K562 (cell line): ENCODE measurements around the gene BRSK1. TPM values are rescaled to one million over a fixed set of nuclear protein-coding genes. Genes with fewer than 3 reads are reported as not detected.

Experiments used
- FOXJ3 ChIP-seq: sonication (generic); formaldehyde crosslinking; IDR thresholded peaks from 2 replicates; pipeline ENCODE4 v1.4.0; 2020; ENCODE audit warnings: mild to moderate bottlenecking, missing genetic modification reagents
- HDAC1 ChIP-seq, 2 experiments: fragments of 450-650 bp; IDR thresholded peaks; 2 replicates each; pipeline ENCODE4 v1.6.1; 2016 to 2017; ENCODE audit warnings: inconsistent platforms in 1 of 2, mild to moderate bottlenecking in 1 of 2, moderate library complexity in 1 of 2
- HMG20B ChIP-seq: fragments of 250-450 bp; sonication (Bioruptor Pico); IDR thresholded peaks from 2 replicates; pipeline ENCODE4 v1.5.0; 2021; ENCODE audit warnings: mild to moderate bottlenecking
- HNRNPK ChIP-seq: fragments of 200-400 bp; formaldehyde crosslinking; IDR thresholded peaks from one replicate; pipeline ENCODE4 v1.6.1; 2018; ENCODE audit warnings: mild to moderate bottlenecking, low read depth, low read length; ENCODE audit not compliant: poor library complexity, severe bottlenecking
- JUN ChIP-seq, 2 experiments: sonication (generic) in 1 of 2; formaldehyde crosslinking in 1 of 2; IDR thresholded peaks; 2 replicates each; pipeline versions ENCODE4 v1.6.1 to v1.8.0; 2012 to 2022; ENCODE audit warnings: borderline replicate concordance in 2 of 2, mild to moderate bottlenecking in 2 of 2, improper control_type of control experiment in 1 of 2, low read depth in 1 of 2, low read length in 1 of 2, missing genetic modification reagents in 1 of 2
- KAT8 ChIP-seq: fragments of 450-650 bp; IDR thresholded peaks from 2 replicates; pipeline ENCODE4 v1.6.1; 2016; ENCODE audit warnings: low read depth, mild to moderate bottlenecking
- KDM4B ChIP-seq, 2 experiments: fragments of 450-650 bp in 1 of 2; sonication (generic) in 1 of 2; IDR thresholded peaks; 2 replicates each; pipeline ENCODE4 v1.6.1; 2016 to 2017; ENCODE audit warnings: borderline replicate concordance in 2 of 2, antibody characterized with exemption in 1 of 2, low read depth in 1 of 2, mild to moderate bottlenecking in 1 of 2
- NUFIP1 ChIP-seq: fragments of 450-650 bp; IDR thresholded peaks from 2 replicates; pipeline ENCODE4 v1.6.1; 2018; ENCODE audit not compliant: partially characterized antibody
- POLR2B ChIP-seq: fragments of 450-650 bp; IDR thresholded peaks from 2 replicates; pipeline ENCODE4 v1.6.1; 2018; ENCODE audit warnings: low read depth; ENCODE audit not compliant: partially characterized antibody
- SMAD4 ChIP-seq: fragments of 250-450 bp; sonication (Bioruptor Pico); conservative IDR thresholded peaks from 2 replicates; pipeline ENCODE4 v1.8.0; 2021; ENCODE audit warnings: inconsistent platforms, mild to moderate bottlenecking, moderate library complexity
- ZBTB17 ChIP-seq: fragments of 450-650 bp; formaldehyde crosslinking; IDR thresholded peaks from 2 replicates; pipeline ENCODE4 v1.4.0; 2020; ENCODE audit warnings: mild to moderate bottlenecking
- ZFP36 ChIP-seq: fragments of 150-350 bp; IDR thresholded peaks from 2 replicates; pipeline ENCODE4 v1.6.1; 2018; ENCODE audit warnings: low read length, low read depth; ENCODE audit not compliant: partially characterized antibody
- ZNF551 ChIP-seq: fragments of 250-450 bp; sonication (Bioruptor Pico); IDR thresholded peaks from 2 replicates; pipeline ENCODE4 v1.5.0; 2021; ENCODE audit warnings: mild to moderate bottlenecking, moderate library complexity
- ZNF57 ChIP-seq: fragments of 450-650 bp; formaldehyde crosslinking; IDR thresholded peaks from 2 replicates; pipeline ENCODE4 v1.4.0; 2020; ENCODE audit warnings: mild to moderate bottlenecking, moderate library complexity
- ZZZ3 ChIP-seq: fragments of 450-650 bp; IDR thresholded peaks from 2 replicates; pipeline ENCODE4 v1.6.1; 2016; ENCODE audit warnings: antibody characterized with exemption, mild to moderate bottlenecking, moderate library complexity
- polyA plus RNA-seq, 8 experiments: library from polyadenylated mRNA; depleted of rRNA in 4 of 8; stranded (reverse) in 5 of 8; unstranded in 3 of 8; fragments of >200 nt; fragmentation: Nextera tagmentation in 2 of 8; fragmentation: Illumina TruSeq in 1 of 8; extraction: Ambion mirVana in 2 of 8; extraction: Trizol in 1 of 8; gene quantifications; 2 replicates each; pipeline versions ENCODE4 v1.2.1 to v1.2.3, GENCODE V29; 2011 to 2014; ENCODE audit warnings: inconsistent platforms in 1 of 8, missing spikeins in 1 of 8
- total RNA-seq, 7 experiments: library from RNA; depleted of rRNA in 6 of 7; stranded (reverse); fragments of >200 nt in 6 of 7; fragmentation: Illumina TruSeq in 2 of 7; extraction: Trizol in 2 of 7; gene quantifications; 2 replicates each; pipeline versions ENCODE4 v1.2.1 to v1.2.3, GENCODE V29; 2011 to 2021; ENCODE audit warnings: low replicate concordance in 1 of 7
- TF ChIP-seq, protein P1 (sequence below): fragments of 250-450 bp; sonication (Bioruptor Pico); IDR thresholded peaks from 2 replicates; pipeline ENCODE4 v1.8.0; 2021; ENCODE audit warnings: moderate library complexity, mild to moderate bottlenecking, inconsistent platforms
- TF ChIP-seq, protein P2 (sequence below): fragments of 450-650 bp; IDR thresholded peaks from 2 replicates; pipeline ENCODE4 v1.6.1; 2016; ENCODE audit warnings: low read depth, mild to moderate bottlenecking, moderate library complexity
- TF ChIP-seq, protein P3 (sequence below): sonication (generic); IDR thresholded peaks from 2 replicates; pipeline ENCODE4 v1.6.1; 2016
- TF ChIP-seq, protein P4 (sequence below): fragments of 200-800 bp; sonication (Bioruptor generic); IDR thresholded peaks from 2 replicates; pipeline ENCODE4 v1.6.1; 2017; ENCODE audit warnings: missing genetic modification characterization, missing compliant biosample characterization
- TF ChIP-seq, protein P5 (sequence below): fragments of 250-450 bp; sonication (Bioruptor Pico); IDR thresholded peaks from 2 replicates; pipeline ENCODE4 v1.5.0; 2022; ENCODE audit warnings: mild to moderate bottlenecking

BRSK1 gene
- total and polyA plus RNA-seq, 9 of the 15 experiments (the other 6 are each of a cell fraction or from before 2014, with no cell fraction given), result 1.7 to 9.3 (median 3.8) TPM; not detected in 2

DNA sequence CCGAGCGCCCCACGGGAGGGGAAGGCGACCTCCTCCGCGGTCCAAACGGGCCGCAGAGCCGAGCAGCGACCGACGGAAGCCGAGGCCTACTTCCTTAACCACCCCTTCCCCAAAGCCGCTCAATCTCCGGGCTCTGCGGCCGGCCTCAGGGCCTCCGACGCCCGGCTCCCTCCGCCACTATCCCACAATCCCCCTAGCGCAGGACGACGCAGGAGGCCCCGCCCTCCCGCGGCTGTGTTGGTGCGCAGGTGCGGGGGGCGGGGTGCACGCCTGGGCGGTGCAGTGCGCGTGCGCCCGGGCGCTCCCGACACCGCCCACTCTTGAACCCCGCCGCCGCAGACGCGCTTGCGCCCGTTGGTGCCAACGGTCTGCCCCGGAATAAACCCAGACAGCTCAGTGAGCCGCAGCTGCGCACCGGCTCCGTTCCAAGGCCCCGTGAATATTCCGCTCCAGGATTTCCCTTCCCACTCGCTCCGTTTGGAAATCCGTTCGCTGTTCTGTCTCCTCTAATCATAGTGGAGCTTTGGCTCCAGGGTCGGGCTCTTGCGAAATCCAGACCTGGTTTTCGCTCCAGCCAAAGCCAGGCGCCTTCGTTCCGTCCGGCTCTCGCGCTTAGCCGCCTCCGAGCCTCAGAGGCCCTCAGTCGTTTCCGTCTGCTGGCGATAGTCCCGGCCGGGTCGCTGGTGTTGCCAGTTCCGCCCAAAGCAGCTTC lies 24.8 kb upstream of the BRSK1 start, which contains the start of gene PPP6R1 (continued):
- TF ChIP-seq, protein P1, sequence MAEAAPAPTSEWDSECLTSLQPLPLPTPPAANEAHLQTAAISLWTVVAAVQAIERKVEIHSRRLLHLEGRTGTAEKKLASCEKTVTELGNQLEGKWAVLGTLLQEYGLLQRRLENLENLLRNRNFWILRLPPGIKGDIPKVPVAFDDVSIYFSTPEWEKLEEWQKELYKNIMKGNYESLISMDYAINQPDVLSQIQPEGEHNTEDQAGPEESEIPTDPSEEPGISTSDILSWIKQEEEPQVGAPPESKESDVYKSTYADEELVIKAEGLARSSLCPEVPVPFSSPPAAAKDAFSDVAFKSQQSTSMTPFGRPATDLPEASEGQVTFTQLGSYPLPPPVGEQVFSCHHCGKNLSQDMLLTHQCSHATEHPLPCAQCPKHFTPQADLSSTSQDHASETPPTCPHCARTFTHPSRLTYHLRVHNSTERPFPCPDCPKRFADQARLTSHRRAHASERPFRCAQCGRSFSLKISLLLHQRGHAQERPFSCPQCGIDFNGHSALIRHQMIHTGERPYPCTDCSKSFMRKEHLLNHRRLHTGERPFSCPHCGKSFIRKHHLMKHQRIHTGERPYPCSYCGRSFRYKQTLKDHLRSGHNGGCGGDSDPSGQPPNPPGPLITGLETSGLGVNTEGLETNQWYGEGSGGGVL (CRISPR knock-in tag), result no peak
- TF ChIP-seq, protein P2, sequence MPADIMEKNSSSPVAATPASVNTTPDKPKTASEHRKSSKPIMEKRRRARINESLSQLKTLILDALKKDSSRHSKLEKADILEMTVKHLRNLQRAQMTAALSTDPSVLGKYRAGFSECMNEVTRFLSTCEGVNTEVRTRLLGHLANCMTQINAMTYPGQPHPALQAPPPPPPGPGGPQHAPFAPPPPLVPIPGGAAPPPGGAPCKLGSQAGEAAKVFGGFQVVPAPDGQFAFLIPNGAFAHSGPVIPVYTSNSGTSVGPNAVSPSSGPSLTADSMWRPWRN, result no peak
- TF ChIP-seq ZBTB17 (no peak), HNRNPK (no peak), ZZZ3 (no peak), ZNF57 (CRISPR knock-in tag) (no peak), KDM4B (IDR thresholded peaks at IDR 0.05; ENCODE audit: borderline replicate concordance in 2 of 2, low read depth in 1 of 2) (peak in 1 of 2 experiments; percentile 88; a peak in 2 of 4 replicates), KAT8 (no peak), HDAC1 (IDR thresholded peaks at IDR 0.05) (peak in 1 of 2 experiments; percentile 78; a peak in 2 of 4 replicates), ZFP36 (peak; percentile 3), ZNF551 (CRISPR knock-in tag) (no peak), FOXJ3 (CRISPR knock-in tag) (no peak), SMAD4 (CRISPR knock-in tag) (peak; percentile 100), POLR2B (peak; percentile 82), NUFIP1 (peak; percentile 97), JUN (IDR thresholded peaks at IDR 0.05; ENCODE audit: borderline replicate concordance, low read depth, low read length) (peak; percentile 76; the same call in 1 of the 2 replicates), JUN (CRISPR knock-in tag; IDR thresholded peaks at IDR 0.05; ENCODE audit: borderline replicate concordance) (0 out of 2 replicates have a peak, but pooled peaks have one; percentile 74), HMG20B (CRISPR knock-in tag) (no peak)
- TF ChIP-seq, protein P3, sequence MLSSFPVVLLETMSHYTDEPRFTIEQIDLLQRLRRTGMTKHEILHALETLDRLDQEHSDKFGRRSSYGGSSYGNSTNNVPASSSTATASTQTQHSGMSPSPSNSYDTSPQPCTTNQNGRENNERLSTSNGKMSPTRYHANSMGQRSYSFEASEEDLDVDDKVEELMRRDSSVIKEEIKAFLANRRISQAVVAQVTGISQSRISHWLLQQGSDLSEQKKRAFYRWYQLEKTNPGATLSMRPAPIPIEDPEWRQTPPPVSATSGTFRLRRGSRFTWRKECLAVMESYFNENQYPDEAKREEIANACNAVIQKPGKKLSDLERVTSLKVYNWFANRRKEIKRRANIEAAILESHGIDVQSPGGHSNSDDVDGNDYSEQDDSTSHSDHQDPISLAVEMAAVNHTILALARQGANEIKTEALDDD, result peak; percentile 45; the same call in 1 of the 2 replicates
- TF ChIP-seq, protein P4, sequence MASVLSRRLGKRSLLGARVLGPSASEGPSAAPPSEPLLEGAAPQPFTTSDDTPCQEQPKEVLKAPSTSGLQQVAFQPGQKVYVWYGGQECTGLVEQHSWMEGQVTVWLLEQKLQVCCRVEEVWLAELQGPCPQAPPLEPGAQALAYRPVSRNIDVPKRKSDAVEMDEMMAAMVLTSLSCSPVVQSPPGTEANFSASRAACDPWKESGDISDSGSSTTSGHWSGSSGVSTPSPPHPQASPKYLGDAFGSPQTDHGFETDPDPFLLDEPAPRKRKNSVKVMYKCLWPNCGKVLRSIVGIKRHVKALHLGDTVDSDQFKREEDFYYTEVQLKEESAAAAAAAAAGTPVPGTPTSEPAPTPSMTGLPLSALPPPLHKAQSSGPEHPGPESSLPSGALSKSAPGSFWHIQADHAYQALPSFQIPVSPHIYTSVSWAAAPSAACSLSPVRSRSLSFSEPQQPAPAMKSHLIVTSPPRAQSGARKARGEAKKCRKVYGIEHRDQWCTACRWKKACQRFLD (CRISPR knock-in tag), result 0 out of 2 replicates have a peak, but pooled peaks have one; percentile 77
- TF ChIP-seq, protein P5, sequence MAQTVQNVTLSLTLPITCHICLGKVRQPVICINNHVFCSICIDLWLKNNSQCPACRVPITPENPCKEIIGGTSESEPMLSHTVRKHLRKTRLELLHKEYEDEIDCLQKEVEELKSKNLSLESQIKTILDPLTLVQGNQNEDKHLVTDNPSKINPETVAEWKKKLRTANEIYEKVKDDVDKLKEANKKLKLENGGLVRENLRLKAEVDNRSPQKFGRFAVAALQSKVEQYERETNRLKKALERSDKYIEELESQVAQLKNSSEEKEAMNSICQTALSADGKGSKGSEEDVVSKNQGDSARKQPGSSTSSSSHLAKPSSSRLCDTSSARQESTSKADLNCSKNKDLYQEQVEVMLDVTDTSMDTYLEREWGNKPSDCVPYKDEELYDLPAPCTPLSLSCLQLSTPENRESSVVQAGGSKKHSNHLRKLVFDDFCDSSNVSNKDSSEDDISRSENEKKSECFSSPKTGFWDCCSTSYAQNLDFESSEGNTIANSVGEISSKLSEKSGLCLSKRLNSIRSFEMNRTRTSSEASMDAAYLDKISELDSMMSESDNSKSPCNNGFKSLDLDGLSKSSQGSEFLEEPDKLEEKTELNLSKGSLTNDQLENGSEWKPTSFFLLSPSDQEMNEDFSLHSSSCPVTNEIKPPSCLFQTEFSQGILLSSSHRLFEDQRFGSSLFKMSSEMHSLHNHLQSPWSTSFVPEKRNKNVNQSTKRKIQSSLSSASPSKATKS (CRISPR knock-in tag), result no peak
